ENCODE measurements around the gene ZFP57.

ZFP57 gene

DNA sequence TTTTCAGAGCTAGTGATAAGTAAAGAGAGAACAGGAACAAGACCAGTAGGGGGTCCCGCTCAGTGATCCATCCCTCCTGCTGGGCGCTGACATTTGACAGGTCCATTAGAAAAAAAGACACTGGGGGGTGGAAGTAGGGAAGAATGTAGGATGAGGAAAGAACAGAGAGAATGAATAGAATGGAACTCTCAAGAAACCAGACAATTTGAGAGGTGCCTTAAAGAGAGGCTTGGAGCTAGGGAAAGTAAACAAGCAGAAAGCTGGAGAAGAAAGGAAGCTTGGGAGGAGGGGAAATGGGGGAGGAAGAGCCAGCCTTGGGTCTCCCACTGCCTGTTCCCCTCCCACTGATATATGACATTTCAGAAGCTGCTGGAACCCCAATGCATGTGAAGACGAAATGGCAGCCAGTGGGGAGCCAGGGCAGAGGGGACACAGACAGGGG, 56.4 kb downstream of the ZFP57 start:
- no peaks in the 10 kb centered on the region for H3K9me3 ChIP-seq (ENCODE audit: severe bottlenecking)
- no peak overlapping the region for H3K4me3 ChIP-seq (ENCODE audit: low read depth, low read length)
- DNase-seq = no peak
- TF ChIP-seq, protein P1, sequence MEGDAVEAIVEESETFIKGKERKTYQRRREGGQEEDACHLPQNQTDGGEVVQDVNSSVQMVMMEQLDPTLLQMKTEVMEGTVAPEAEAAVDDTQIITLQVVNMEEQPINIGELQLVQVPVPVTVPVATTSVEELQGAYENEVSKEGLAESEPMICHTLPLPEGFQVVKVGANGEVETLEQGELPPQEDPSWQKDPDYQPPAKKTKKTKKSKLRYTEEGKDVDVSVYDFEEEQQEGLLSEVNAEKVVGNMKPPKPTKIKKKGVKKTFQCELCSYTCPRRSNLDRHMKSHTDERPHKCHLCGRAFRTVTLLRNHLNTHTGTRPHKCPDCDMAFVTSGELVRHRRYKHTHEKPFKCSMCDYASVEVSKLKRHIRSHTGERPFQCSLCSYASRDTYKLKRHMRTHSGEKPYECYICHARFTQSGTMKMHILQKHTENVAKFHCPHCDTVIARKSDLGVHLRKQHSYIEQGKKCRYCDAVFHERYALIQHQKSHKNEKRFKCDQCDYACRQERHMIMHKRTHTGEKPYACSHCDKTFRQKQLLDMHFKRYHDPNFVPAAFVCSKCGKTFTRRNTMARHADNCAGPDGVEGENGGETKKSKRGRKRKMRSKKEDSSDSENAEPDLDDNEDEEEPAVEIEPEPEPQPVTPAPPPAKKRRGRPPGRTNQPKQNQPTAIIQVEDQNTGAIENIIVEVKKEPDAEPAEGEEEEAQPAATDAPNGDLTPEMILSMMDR (IDR thresholded peaks at IDR 0.05; ENCODE audit: low read depth, low read length) = no peak
- H3K27me3 ChIP-seq (ENCODE audit: insufficient read depth, low read depth, severe bottlenecking) = no peaks in the 10 kb centered on the region
- peaks cover 52% of the 10 kb centered on the region for H3K36me3 ChIP-seq
- H3K27ac ChIP-seq = no peak overlapping the region
